Activated T-cell treated with anti-CD3 and anti-CD28 coated beads, Interleukin-2, amount 50 U/mL, for 48 hours (primary cell): ENCODE data around the gene ATAD3C.
A peak's percentile ranks its signal among the peaks of the same experiment; 100 is the strongest.
"Not testable (repeated sequence)": the region's sequence is repeated elsewhere in the genome, so short reads cannot be mapped to it uniquely, and the experiment has no call there.

ENCODE experiments used
- DNase-seq, 2 experiments: peaks; one replicate each; pipeline ENCODE4 v3.0.0-alpha.2; 2020

ATAD3C gene

GRCh38 chr1:1479547-1480487 lies 30.3 kb downstream of the ATAD3C start:
- no peak for DNase-seq

DNA sequence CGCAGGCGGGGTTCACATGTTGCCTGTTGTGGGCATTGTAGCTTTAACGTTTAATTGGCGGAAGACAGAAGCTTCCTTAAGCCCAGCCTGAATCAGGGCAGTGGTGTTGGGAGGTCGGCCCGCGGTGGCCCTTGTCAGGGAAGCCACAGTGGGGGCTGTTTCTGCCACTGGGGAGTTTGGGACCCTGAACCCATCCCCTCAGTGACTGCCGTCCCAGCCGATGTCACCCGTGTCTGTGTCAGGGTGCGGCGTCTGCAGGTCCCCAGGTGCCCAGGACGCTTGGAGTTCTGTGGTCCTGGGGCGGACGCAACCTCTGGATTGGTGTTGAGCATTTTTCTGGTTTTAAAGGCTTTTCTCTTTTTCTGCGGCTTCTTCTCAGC lies 31.0 kb downstream of the ATAD3C start:
- DNase-seq, result not testable (repeated sequence)

DNA sequence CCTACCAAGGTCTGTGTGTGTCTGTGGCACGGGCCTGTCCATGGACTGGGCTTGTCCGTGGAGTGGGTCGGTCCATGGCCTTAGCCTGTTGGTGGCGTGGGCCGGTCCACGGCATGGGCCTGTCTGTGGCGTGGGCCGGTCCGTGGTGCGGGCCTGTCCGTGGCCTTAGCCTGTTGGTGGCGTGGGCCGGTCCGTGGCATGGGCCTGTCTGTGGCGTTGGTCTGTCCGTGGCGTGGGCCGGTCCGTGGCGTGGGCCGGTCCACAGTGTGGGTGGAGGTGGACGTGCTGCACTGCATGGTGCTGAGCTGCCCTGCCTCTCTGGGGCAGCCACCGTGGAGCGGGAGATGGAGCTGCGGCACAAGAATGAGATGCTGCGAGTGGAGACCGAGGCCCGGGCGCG lies 32.3 kb downstream of the ATAD3C start:
- DNase-seq, result not testable (repeated sequence)

GRCh38 chr1:1482856-1483255 lies 33.4 kb downstream of the ATAD3C start:
- DNase-seq, result no peak

DNA sequence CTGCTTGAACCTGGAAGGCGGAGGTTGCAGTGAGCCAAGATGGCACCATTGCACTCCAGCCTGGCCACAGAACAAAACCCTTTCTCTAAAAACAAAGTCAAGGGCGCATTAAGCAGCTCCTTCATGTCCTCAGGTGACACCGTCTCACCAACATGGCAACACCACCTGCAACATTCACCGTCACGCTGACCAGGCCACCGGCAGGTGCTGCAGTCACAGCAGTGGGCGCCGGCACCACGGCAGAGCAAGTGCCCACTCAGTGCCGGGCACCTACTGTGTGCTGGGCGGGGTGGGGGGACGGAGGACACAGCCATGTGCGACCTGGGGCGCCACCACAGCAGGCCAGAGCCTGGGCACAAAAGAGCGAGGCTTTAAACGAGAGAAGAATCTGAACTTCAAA lies 34.2 kb downstream of the ATAD3C start:
- no peak for DNase-seq

GRCh38 chr1:1484976-1485750 lies 35.7 kb downstream of the ATAD3C start:
- not testable (repeated sequence) for DNase-seq

DNA sequence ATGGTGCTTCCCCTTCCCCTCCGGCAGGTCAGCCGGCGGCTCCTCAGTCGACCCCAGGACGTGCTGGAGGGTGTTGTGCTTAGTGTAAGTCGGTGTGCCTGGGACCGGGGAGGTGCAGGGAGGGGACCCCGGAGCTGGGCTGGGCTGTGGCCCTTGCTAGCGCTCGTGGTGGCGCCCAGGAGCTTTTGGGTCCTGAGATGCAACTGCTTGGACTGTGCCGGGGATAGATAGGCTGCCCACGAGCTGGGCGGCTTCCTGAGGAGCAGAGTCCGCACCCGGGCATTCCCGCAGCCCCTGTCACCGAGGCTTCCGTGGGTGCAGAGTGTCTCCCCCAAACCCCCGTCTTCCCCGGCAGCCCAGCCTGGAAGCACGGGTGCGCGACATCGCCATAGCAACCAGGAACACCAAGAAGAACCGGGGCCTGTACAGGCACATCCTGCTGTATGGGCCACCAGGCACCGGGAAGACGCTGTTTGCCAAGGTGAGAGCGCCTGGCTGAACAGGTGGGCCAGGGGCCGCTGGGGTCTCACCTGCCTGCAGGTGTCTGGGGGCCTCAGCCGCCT lies 36.3 kb downstream of the ATAD3C start:
- DNase-seq, result not testable (repeated sequence)

DNA sequence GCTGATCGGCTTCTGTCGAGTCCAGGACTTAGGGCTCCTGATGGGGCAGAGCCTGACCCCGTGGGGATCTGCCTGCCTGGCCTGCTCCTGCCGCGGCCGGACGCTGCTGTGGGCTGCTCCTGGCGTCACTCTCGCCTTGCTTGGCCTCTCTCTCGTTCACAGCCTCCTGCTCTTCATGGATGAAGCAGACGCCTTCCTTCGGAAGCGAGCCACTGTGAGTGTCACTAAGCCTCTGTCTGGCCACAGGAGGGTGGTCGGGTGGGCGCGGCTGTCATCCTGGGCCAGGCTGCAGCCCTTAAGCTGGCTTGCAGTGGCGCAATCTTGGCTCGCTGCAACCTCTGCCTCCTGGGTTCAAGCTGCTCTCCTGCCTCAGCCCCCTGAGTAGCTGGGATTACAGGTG lies 38.2 kb downstream of the ATAD3C start:
- DNase-seq, result no peak

DNA sequence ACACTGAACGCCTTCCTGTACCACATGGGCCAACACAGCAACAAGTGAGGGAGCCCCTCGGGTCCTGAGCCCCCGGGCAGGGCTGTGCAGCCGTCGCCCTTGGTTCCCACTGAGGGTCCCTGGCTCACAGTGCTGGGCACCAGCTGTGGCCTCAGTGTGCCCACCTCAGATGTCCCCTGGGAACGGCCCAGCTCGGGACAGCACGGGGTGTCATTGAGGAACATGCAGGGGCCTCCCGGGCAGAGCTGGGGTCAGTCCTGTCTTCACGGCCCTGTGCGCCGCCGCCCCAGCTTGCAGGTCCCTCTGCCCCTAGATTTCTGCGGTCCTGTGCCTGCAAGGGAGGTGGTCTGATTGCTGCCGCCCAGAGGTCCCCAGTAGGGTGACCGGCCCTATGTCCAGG lies 39.7 kb downstream of the ATAD3C start:
- no peak for DNase-seq

GRCh38 chr1:1489861-1490260 lies 40.4 kb downstream of the ATAD3C start:
- no peak for DNase-seq

- DNase-seq, result no peak
Measured at GRCh38 chr1:1490633-1491230, 41.2 kb downstream of the ATAD3C start.

- no peak for DNase-seq
Measured at GRCh38 chr1:1491601-1492000, 42.1 kb downstream of the ATAD3C start.

- not testable (repeated sequence) for DNase-seq
Measured at GRCh38 chr1:1494311-1494710, 44.8 kb downstream of the ATAD3C start.

DNA sequence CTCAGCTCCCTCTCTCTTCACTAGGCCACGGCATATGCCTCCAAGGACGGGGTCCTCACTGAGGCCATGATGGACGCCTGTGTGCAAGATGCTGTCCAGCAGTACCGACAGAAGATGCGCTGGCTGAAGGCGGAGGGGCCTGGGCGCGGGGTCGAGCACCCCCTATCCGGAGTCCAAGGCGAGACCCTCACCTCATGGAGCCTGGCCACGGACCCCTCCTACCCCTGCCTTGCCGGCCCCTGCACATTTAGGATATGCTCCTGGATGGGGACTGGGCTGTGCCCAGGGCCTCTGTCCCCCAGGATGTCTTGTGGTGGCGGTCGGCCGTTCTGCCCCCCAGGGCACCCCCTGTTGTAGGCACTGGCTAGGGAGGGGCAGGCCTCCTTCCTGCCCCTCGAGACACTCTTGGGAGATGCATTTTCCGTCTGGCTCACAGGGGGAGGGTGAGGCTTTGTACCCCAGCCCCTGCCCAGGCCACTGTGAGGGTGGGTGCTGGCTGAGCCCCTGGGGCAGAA lies 46.0 kb downstream of the ATAD3C start:
- DNase-seq, result not testable (repeated sequence)

GRCh38 chr1:1504777-1505365 lies 55.4 kb downstream of the ATAD3C start:
- peak; percentile 84 to 88 for DNase-seq

GRCh38 chr1:1505366-1505798 lies 55.9 kb downstream of the ATAD3C start:
- peak; percentile 35 to 46 for DNase-seq

DNA sequence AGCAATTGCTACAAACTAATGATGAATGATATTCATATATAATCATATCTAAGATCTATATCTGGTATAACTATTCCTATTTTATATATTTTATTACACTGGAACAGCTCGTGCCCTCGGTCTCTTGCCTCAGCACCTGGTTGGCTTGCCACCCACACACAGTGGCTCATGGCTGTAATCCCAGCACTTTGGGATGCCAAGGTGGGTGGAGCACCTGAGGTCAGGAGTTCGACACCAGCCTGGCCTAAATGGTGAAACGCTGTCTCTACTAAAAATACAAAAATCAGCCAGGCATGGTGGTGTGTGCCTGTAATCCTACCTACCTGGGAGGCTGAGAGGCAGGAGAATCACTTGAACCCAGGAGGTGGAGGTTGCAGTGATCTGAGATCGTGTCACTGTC lies 56.3 kb downstream of the ATAD3C start:
- DNase-seq, result not testable (repeated sequence)

DNA sequence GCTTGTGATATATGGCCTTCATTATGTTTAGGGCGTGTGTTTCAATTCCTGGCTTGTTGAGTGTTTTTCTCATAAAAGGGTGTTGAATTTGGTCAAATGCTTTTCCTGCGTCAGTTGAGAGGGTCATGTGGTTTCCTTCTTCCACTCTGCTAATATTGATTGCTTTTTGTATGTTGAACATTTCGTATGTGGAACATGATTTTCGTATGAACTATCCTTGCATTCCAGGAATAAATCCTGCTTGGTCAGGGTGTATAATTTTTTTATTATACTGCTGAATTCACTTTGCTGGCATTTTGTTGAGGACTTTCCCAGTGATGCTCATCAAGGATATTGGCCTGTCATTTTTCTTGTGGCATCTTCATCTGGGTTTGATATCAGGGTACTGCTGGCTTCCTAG lies 57.8 kb downstream of the ATAD3C start:
- no peak for DNase-seq

DNA sequence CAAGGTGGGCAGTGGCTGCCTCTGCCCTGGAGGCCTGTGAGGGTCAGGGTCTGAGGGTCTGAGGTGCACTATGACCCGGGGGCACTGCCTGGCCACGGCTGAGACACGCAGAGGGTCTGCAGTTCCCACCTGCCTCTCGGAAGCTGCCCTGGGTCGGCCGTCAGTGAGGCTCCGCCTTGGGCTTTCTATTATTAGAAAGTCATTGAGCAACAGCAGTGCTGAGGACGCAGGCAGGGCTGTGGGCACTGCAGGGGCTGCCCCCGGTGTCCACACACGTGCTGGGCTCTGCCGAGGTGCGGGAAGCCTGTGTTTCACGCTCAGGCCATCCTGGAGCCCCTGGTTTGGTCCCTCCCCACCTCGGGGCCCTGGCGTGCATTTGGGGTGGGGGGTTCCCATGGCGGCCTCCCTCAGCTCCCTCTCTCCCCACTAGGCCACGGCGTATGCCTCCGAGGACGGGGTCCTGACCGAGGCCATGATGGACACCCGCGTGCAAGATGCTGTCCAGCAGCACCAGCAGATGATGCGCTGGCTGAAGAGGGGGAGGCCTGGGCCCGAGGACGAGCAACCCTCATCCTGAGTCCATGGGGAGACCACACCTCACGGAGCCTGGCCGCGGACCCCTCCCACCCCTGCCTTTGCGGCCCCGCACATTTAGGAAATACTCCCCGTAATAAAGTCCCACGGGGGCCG lies 59.4 kb downstream of the ATAD3C start:
- DNase-seq, result not testable (repeated sequence)

GRCh38 chr1:1509465-1509850 lies 60.0 kb downstream of the ATAD3C start:
- DNase-seq, result not testable (repeated sequence)

DNA sequence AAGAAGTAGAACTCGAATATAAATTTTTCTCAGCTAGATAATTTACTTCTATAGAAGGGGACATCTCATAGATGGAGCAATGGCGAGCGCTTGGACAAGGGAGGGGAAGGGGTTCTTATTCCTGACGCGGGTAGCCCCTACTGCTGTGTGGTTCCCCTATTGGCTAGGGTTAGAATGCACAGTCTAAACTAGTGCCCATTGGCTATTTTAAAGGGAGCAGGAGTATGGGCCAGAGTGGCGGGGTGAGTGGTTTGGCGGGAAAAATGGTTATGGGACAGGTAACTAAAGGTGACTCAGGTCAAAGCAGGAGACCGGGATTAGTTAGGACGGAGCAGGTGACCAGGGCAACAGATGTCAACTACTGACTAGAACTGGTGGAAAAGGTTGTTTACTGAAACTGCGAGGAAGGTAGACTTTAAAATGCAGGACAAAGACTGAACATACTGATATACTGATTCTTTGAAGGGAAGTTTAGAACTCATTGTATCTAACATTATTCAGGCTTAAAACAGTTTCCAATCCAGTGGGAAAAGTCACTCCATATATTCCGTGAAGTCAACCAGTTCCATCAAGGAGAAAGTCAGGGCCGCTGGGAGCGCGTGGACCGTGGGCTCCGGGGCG lies 61.5 kb downstream of the ATAD3C start:
- peak; percentile 53 to 56 for DNase-seq
